IMR-90 (cell line): Measurements from ENCODE around the gene RAN. TPM values are rescaled to one million over a fixed set of nuclear protein-coding genes. Genes with fewer than 3 reads are reported as not detected.
"Not testable (repeated sequence)": the region's sequence is repeated elsewhere in the genome, so short reads cannot be mapped to it uniquely, and the experiment has no call there.

Source experiments
- ATAC-seq: fragments of 200-7000 bp; cut with Tn5 transposase; 2 replicates; pipeline ENCODE4 v1.9.1; 2020; ENCODE audit warnings: low read depth, mild to moderate bottlenecking, moderate library complexity
- BruUV-seq: library from RNA; stranded (reverse); fragments of 400-500 nt; replicated peaks from 2 replicates; lab custom pipeline; 2021; lab: Mats Ljungman, UMichigan
- CTCF ChIA-PET: fragments of 300-600 bp; formaldehyde crosslinking; extraction: SDS; loops from one replicate; lab custom pipeline; 2021; ENCODE audit warnings: antibody characterized with exemption; lab: Yijun Ruan, JAX
- POLR2A ChIA-PET: fragments of 300-600 bp; sonication (Branson Sonifier 250); formaldehyde crosslinking; loops from one replicate; lab custom pipeline; 2022; ENCODE audit warnings: antibody characterized with exemption; ENCODE audit not compliant: unreplicated experiment; lab: Charles Lee
- DNase-seq: peaks from one replicate; pipeline ENCODE4 v3.0.0; 2013
- H2AFZ ChIP-seq: replicated peaks from 2 replicates; pipeline ENCODE3; 2013; ENCODE audit warnings: low read length, mild to moderate bottlenecking; ENCODE audit not compliant: poor library complexity
- H2AK5ac ChIP-seq: 2 replicates; pipeline ENCODE4 v1.6.1; 2013; ENCODE audit warnings: low read depth, low read length, inconsistent platforms
- H2AK9ac ChIP-seq: replicated peaks from 2 replicates; pipeline ENCODE3; 2013; ENCODE audit warnings: mild to moderate bottlenecking, low read depth, low read length, moderate library complexity; ENCODE audit not compliant: poor library complexity
- H2BK120ac ChIP-seq: 2 replicates; pipeline ENCODE4 v1.6.1; 2013; ENCODE audit warnings: low read depth, low read length, inconsistent platforms
- H2BK15ac ChIP-seq: 3 replicates; pipeline ENCODE4 v1.6.1; 2013; ENCODE audit warnings: low read depth, low read length, inconsistent platforms
- H2BK20ac ChIP-seq: 2 replicates; pipeline ENCODE4 v1.6.1; 2013; ENCODE audit warnings: low read depth, mild to moderate bottlenecking, inconsistent platforms, low read length, moderate library complexity
- H2BK5ac ChIP-seq: 2 replicates; pipeline ENCODE4 v1.6.1; 2013; ENCODE audit warnings: mild to moderate bottlenecking, low read depth, low read length, inconsistent platforms; ENCODE audit not compliant: poor library complexity, severe bottlenecking
- H3K14ac ChIP-seq: replicated peaks from 2 replicates; pipeline ENCODE4 v1.6.1; 2013; ENCODE audit warnings: low read depth, low read length, inconsistent platforms
- H3K18ac ChIP-seq: 2 replicates; pipeline ENCODE4 v1.6.1; 2013; ENCODE audit warnings: low read depth, low read length, control low read depth
- H3K23ac ChIP-seq: 2 replicates; pipeline ENCODE4 v1.6.1; 2013; ENCODE audit warnings: low read depth, low read length, inconsistent platforms
- H3K27ac ChIP-seq: 2 replicates; pipeline ENCODE4 v1.5.1; 2013; ENCODE audit warnings: mild to moderate bottlenecking, control low read depth, low read length; ENCODE audit not compliant: insufficient read depth
- H3K27me3 ChIP-seq: 2 replicates; pipeline ENCODE4 v1.6.1; 2013; ENCODE audit warnings: low read length; ENCODE audit not compliant: control insufficient read depth, insufficient read depth
- H3K36me3 ChIP-seq: 2 replicates; pipeline ENCODE4 v1.6.1; 2013; ENCODE audit warnings: low read length, mixed read lengths; ENCODE audit not compliant: control insufficient read depth, insufficient read depth
- H3K4ac ChIP-seq: 2 replicates; pipeline ENCODE4 v1.6.1; 2013; ENCODE audit warnings: low read depth, low read length, inconsistent platforms
- H3K4me1 ChIP-seq: 2 replicates; pipeline ENCODE4 v1.6.1; 2013; ENCODE audit warnings: low read length, mixed read lengths; ENCODE audit not compliant: control insufficient read depth, insufficient read depth
- H3K4me2 ChIP-seq: 2 replicates; pipeline ENCODE4 v1.6.1; 2013; ENCODE audit warnings: low read depth, mild to moderate bottlenecking, control low read depth, low read length, moderate library complexity
- H3K4me3 ChIP-seq: 2 replicates; pipeline ENCODE4 v1.5.1; 2013; ENCODE audit warnings: low read depth, mild to moderate bottlenecking, control low read depth, low read length, moderate library complexity; ENCODE audit not compliant: insufficient read depth
- H3K56ac ChIP-seq: 2 replicates; pipeline ENCODE4 v1.6.1; 2013; ENCODE audit warnings: low read length, inconsistent platforms; ENCODE audit not compliant: insufficient read depth; ENCODE audit errors: extremely low read depth
- H3K79me1 ChIP-seq, 2 experiments: 2 replicates each; pipeline ENCODE4 v1.6.1; 2013; ENCODE audit warnings: low read length in 2 of 2, inconsistent platforms in 1 of 2, low read depth in 1 of 2
- H3K9ac ChIP-seq: 2 replicates; pipeline ENCODE4 v1.6.1; 2013; ENCODE audit warnings: low read depth, low read length, control low read depth
- H3K9me1 ChIP-seq: 2 replicates; pipeline ENCODE4 v1.6.1; 2013; ENCODE audit warnings: low read length, inconsistent platforms; ENCODE audit not compliant: insufficient read depth
- H3K9me3 ChIP-seq: 2 replicates; pipeline ENCODE4 v1.6.1; 2013; ENCODE audit warnings: low read length; ENCODE audit not compliant: control insufficient read depth, insufficient read depth
- H4K20me1 ChIP-seq: 2 replicates; pipeline ENCODE4 v1.6.1; 2013; ENCODE audit warnings: low read length, inconsistent platforms; ENCODE audit not compliant: insufficient read depth
- H4K5ac ChIP-seq: 2 replicates; pipeline ENCODE4 v1.6.1; 2013; ENCODE audit warnings: mild to moderate bottlenecking, low read depth, low read length, control low read depth
- H4K8ac ChIP-seq, 2 experiments: 2 replicates each; pipeline ENCODE4 v1.6.1; 2013; ENCODE audit warnings: low read depth in 2 of 2, low read length in 2 of 2, control low read depth in 1 of 2, inconsistent platforms in 1 of 2
- H4K91ac ChIP-seq: 2 replicates; pipeline ENCODE4 v1.6.1; 2013; ENCODE audit warnings: low read depth, low read length, inconsistent platforms; ENCODE audit not compliant: insufficient read depth
- WGBS, 2 experiments: methylation state at CpG; one replicate each; pipeline versions ENCODE4 v1.1.5 to v1.1.7; 2013; ENCODE audit warnings: missing lambda C conversion rate in 2 of 2; ENCODE audit not compliant: insufficient read length in 1 of 2; ENCODE audit errors: extremely low coverage in 2 of 2; 5-methylcytosine and 5-hydroxymethylcytosine counted together
- dilution Hi-C: fragments of 300-500 bp; cut with HindIII; formaldehyde crosslinking; loops from one replicate; pipeline ENCODE4 v1.14.3; 2018; ENCODE audit warnings: low sequenced_read_pairs; ENCODE audit not compliant: unreplicated experiment
- in situ Hi-C: fragments of 300-500 bp; cut with MboI; formaldehyde crosslinking; loops from 3 replicates; pipeline ENCODE4 v1.14.3; 2019; ENCODE audit warnings: low sequenced_read_pairs, inconsistent platforms, mixed read lengths
- intact Hi-C: fragments of 100-400 bp; cut with micrococcal nuclease; formaldehyde crosslinking; loops from 2 replicates; pipeline ENCODE4 v1.10.0; 2022
- polyA plus RNA-seq, 3 experiments: library from polyadenylated mRNA; depleted of rRNA; stranded (reverse); fragments of >200 nt; gene quantifications; 2 replicates each; pipeline ENCODE4 v1.2.3, GENCODE V29; 2012; ENCODE audit warnings: low replicate concordance in 1 of 3
- total RNA-seq: library from RNA; depleted of rRNA; stranded (reverse); fragments of >200 nt; gene quantifications from 2 replicates; pipeline ENCODE4 v1.2.3, GENCODE V29; 2012

Gene RAN
- total and polyA plus RNA-seq, 2 of the 4 experiments (the other 2 are of a cell fraction) = 910 to 984 TPM

DNA sequence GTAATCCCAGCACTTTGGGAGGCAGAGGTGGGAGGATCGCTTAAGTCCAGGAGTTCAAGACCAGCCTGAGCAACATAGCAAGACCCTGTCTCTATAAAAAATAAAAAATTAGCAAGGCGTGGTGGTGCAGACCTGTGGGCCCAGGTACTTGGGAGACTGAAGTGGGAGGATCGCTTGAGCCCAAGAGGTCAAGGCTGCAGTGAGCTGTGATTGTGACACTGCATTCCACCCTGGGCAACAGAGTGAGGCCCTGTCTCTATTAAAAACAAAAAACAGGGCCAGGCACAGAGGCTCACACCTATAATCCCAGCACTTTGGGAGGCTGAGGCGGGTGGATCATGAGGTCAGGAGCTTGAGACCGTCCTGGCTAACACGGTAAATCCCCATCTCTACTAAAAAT is 23.8 kb upstream of the RAN start:
- H2AK5ac ChIP-seq, ATAC-seq, H3K27ac ChIP-seq, H3K4me1 ChIP-seq, H3K23ac ChIP-seq, dilution Hi-C loops, H2AK9ac ChIP-seq, H2BK15ac ChIP-seq, H4K5ac ChIP-seq, POLR2A ChIA-PET, H2BK120ac ChIP-seq, H3K79me1 ChIP-seq, H4K91ac ChIP-seq, H2BK5ac ChIP-seq, DNase-seq, H3K9me1 ChIP-seq, H3K9me3 ChIP-seq, CTCF ChIA-PET, H3K14ac ChIP-seq, H2BK20ac ChIP-seq, H3K4me3 ChIP-seq, H4K8ac ChIP-seq, H3K56ac ChIP-seq, H3K4ac ChIP-seq, H3K9ac ChIP-seq, intact Hi-C loops, in situ Hi-C loops, H3K4me2 ChIP-seq, H3K36me3 ChIP-seq, H2AFZ ChIP-seq, H3K18ac ChIP-seq, BruUV-seq, H4K20me1 ChIP-seq, H3K27me3 ChIP-seq: not testable (repeated sequence)
- WGBS, 2 experiments = no CpG with 5 or more reads among the region's 6 CpGs

DNA sequence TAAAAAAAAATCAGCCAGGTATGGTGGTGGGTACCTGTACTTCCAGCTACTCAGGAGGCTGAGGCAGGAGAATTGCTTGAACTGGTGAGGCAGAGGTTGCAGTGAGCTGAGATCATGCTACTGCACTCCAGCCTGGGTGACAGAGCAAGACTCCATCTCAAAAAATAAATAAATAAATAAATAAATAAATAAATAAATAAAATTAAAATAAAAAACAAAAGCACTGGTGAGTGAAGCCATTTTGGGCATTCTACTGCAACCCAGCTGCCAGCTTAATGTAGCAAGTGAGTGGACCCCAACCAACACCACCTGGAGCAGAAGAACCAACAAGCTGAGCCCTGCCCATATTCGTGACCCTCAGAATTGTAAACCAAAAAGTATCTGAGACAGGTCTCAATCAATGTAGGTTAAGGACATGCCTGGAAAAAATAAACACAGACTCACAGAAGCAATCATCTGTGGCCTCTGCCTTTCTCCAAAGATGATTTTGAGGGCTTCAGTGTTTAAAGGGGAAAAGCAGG is 23.0 kb upstream of the RAN start:
- CTCF ChIA-PET, H3K27ac ChIP-seq, BruUV-seq, H3K14ac ChIP-seq, H3K4me3 ChIP-seq, in situ Hi-C loops, H4K20me1 ChIP-seq, H3K27me3 ChIP-seq, H2BK15ac ChIP-seq, H2BK20ac ChIP-seq, POLR2A ChIA-PET, H3K9me1 ChIP-seq, H3K18ac ChIP-seq, intact Hi-C loops, DNase-seq, H3K4ac ChIP-seq, H2AK5ac ChIP-seq, H3K9me3 ChIP-seq, H3K9ac ChIP-seq, ATAC-seq, H2BK5ac ChIP-seq, H3K79me1 ChIP-seq, H3K36me3 ChIP-seq, H4K91ac ChIP-seq, H4K8ac ChIP-seq, H2AFZ ChIP-seq, H2AK9ac ChIP-seq, H3K23ac ChIP-seq, H3K4me2 ChIP-seq, H2BK120ac ChIP-seq, H3K56ac ChIP-seq, H4K5ac ChIP-seq, H3K4me1 ChIP-seq, dilution Hi-C loops: not testable (repeated sequence)
- WGBS, 2 experiments = no CpG with 5 or more reads among the region's 1 CpG
